ENCODE data around the gene SMARCD3. TPM values are rescaled to one million over a fixed set of nuclear protein-coding genes. Genes with fewer than 3 reads are reported as not detected.

SMARCD3 gene
- total and polyA plus RNA-seq, 2 of the 4 experiments (the other 2 are of a cell fraction) = 37.5 to 48.5 TPM

DNA sequence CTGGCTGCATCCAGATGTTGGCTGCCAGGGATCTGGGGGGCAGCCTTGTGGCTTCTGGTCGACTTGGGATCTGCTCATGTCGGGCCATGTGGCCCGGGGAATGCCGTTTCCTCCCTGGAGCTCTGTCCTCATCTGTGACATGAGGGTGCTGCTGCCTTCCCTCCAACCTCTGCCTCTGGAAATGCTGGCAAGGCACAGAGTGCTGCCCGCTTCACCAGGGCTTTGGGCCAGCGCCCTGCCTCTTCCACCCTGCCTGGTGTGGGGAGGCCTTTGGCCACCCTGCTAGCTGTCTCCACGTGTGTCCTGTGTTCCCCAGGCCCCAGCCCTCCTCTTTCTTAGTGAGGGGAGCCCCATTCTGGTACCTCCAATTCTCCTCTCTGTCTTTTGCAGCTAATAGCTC, 5.8 kb upstream of the SMARCD3 start:
- Histone ChIP-seq H2BK5ac (ENCODE audit: low read depth, low read length, poor library complexity, severe bottlenecking) (no peak overlapping the region), H3K18ac (ENCODE audit: low read depth, low read length) (no peak overlapping the region), H3K23ac (ENCODE audit: low read depth, low read length) (no peak overlapping the region), H3K56ac (ENCODE audit: extremely low read depth, insufficient read depth, low read length) (no peak overlapping the region), H2BK15ac (ENCODE audit: low read depth, low read length) (no peak overlapping the region), H3K27ac (ENCODE audit: insufficient read depth, low read length) (no peak overlapping the region), H2AFZ (replicated peaks; ENCODE audit: low read length, poor library complexity) (no peak overlapping the region), H2AK5ac (ENCODE audit: low read depth, low read length) (no peak overlapping the region), H3K9me1 (ENCODE audit: insufficient read depth, low read length) (peaks cover 10% of the 10 kb centered on the region), H3K27me3 (ENCODE audit: control insufficient read depth, insufficient read depth, low read length) (peaks cover 12% of the 10 kb centered on the region; the same call in 1 of the 2 replicates), H4K91ac (ENCODE audit: insufficient read depth, low read depth, low read length) (no peak overlapping the region), H2AK9ac (replicated peaks; ENCODE audit: low read depth, low read length, poor library complexity) (no peak overlapping the region), H2BK20ac (ENCODE audit: low read depth, low read length) (no peak overlapping the region), H3K4me1 (ENCODE audit: control insufficient read depth, insufficient read depth, low read length) (peaks cover 17% of the 10 kb centered on the region), H4K8ac (ENCODE audit: low read depth in 2 of 2, low read length in 2 of 2) (no peak overlapping the region), H3K36me3 (ENCODE audit: control insufficient read depth, insufficient read depth, low read length) (no peaks in the 10 kb centered on the region), H3K4me3 (ENCODE audit: insufficient read depth, low read depth, low read length) (no peak overlapping the region), H3K14ac (replicated peaks; ENCODE audit: low read depth, low read length) (no peak overlapping the region), H3K9ac (ENCODE audit: low read depth, low read length) (no peak overlapping the region), H4K5ac (ENCODE audit: low read depth, low read length) (no peak overlapping the region), H3K4ac (ENCODE audit: low read depth, low read length) (no peak overlapping the region), H3K4me2 (ENCODE audit: low read depth, low read length) (no peak overlapping the region), H4K20me1 (ENCODE audit: insufficient read depth, low read length) (no peaks in the 10 kb centered on the region), H3K79me1 (ENCODE audit: low read depth in 1 of 2, low read length in 2 of 2) (peaks cover 5 to 29% of the 10 kb centered on the region in 2 experiments; a peak in 2 of 4 replicates), H3K9me3 (ENCODE audit: control insufficient read depth, insufficient read depth, low read length) (no peaks in the 10 kb centered on the region), H2BK120ac (ENCODE audit: low read depth, low read length) (no peak overlapping the region)
- POLR2A ChIA-PET (ENCODE audit: unreplicated experiment) = no interaction called here
- TF ChIP-seq RAD21 (IDR thresholded peaks at IDR 0.05; ENCODE audit: low read length) = no peak
- no peak for TF ChIP-seq SMC3 (IDR thresholded peaks at IDR 0.05; ENCODE audit: low read depth, low read length)
- TF ChIP-seq RFX5 (IDR thresholded peaks at IDR 0.05; ENCODE audit: low read depth, low read length) = no peak
- TF ChIP-seq BHLHE40 (IDR thresholded peaks at IDR 0.05; ENCODE audit: low read depth, low read length) = no peak
- no peak for TF ChIP-seq MAZ (IDR thresholded peaks at IDR 0.05; ENCODE audit: borderline replicate concordance, low read depth, low read length)
- no peak for TF ChIP-seq CHD1 (IDR thresholded peaks at IDR 0.05; ENCODE audit: low read depth, low read length)
- no peak for TF ChIP-seq MAFK (IDR thresholded peaks at IDR 0.05; ENCODE audit: low read depth, low read length)
- BruUV-seq (replicated peaks) = no TSS peak
- 67% methylated on average over 3 of the region's 7 CpGs; no CpG with 5 or more reads in 1 of the 2 experiments for WGBS, 2 experiments (ENCODE audit: extremely low coverage in 2 of 2, insufficient read length in 1 of 2)
- ATAC-seq (ENCODE audit: low read depth) (no peak), DNase-seq (no peak)
- CTCF ChIA-PET = no interaction called here
- dilution Hi-C loops (cut with HindIII; ENCODE audit: low sequenced_read_pairs, unreplicated experiment) (no loop called here), intact Hi-C loops (cut with micrococcal nuclease) (no loop called here), in situ Hi-C loops (cut with MboI; ENCODE audit: low sequenced_read_pairs) (no loop called here)
